WTC11 (cell line): Measurements from ENCODE around the gene USP49. TPM values are rescaled to one million over a fixed set of nuclear protein-coding genes. Genes with fewer than 3 reads are reported as not detected.

Source experiments
- ATAC-seq: fragments of 200-7000 bp; cut with Tn5 transposase; 2 replicates; pipeline ENCODE4 v1.10.0; 2021; ENCODE audit warnings: mild to moderate bottlenecking, moderate library complexity
- CTCF ChIA-PET: fragments of 300-600 bp; sonication (Branson Sonifier 250); formaldehyde crosslinking; loops from one replicate; lab custom pipeline; 2021; ENCODE audit warnings: antibody characterized with exemption; lab: Charles Lee
- POLR2A ChIA-PET: fragments of 350-600 bp; sonication (Branson Sonifier 250); formaldehyde crosslinking; loops from one replicate; lab custom pipeline; 2021; ENCODE audit warnings: antibody characterized with exemption; lab: Charles Lee
- DNase-seq: peaks from one replicate; pipeline ENCODE4 v3.0.0; 2021; ENCODE audit warnings: low spot score
- H3K27ac Mint-ChIP-seq: 2 replicates; pipeline ENCODE4 v1.8.0; 2021; ENCODE audit warnings: mixed read lengths
- H3K27me3 Mint-ChIP-seq: 2 replicates; pipeline ENCODE4 v1.8.0; 2021; ENCODE audit warnings: low read depth, mild to moderate bottlenecking, moderate library complexity, mixed read lengths
- H3K36me3 Mint-ChIP-seq: 2 replicates; pipeline ENCODE4 v1.8.0; 2021; ENCODE audit warnings: mixed read lengths
- H3K4me1 Mint-ChIP-seq: 2 replicates; pipeline ENCODE4 v1.8.0; 2022; ENCODE audit warnings: mixed read lengths
- H3K4me3 Mint-ChIP-seq: 2 replicates; pipeline ENCODE4 v1.8.0; 2021; ENCODE audit warnings: mild to moderate bottlenecking, moderate library complexity, mixed read lengths
- H3K9me3 Mint-ChIP-seq: 2 replicates; pipeline ENCODE4 v1.8.0; 2021; ENCODE audit warnings: mixed read lengths
- ATF3 ChIP-seq: sonication (generic); formaldehyde crosslinking; conservative IDR thresholded peaks from 2 replicates; pipeline ENCODE4 v1.8.1; 2022; ENCODE audit warnings: mild to moderate bottlenecking, missing genetic modification reagents
- CDX4 ChIP-seq: fragments of 250-450 bp; sonication (Bioruptor Pico); IDR thresholded peaks from 2 replicates; pipeline ENCODE4 v1.9.0; 2021; ENCODE audit warnings: moderate library complexity, mild to moderate bottlenecking, inconsistent platforms, borderline replicate concordance
- E2F4 ChIP-seq: sonication (generic); formaldehyde crosslinking; IDR thresholded peaks from 2 replicates; pipeline ENCODE4 v1.8.1; 2022; ENCODE audit warnings: low read depth, mild to moderate bottlenecking, moderate library complexity, missing genetic modification reagents, borderline replicate concordance
- ETV6 ChIP-seq: sonication (generic); formaldehyde crosslinking; IDR thresholded peaks from 2 replicates; pipeline ENCODE4 v1.8.1; 2022; ENCODE audit warnings: mild to moderate bottlenecking, missing genetic modification reagents
- FOXK1 ChIP-seq: sonication (generic); formaldehyde crosslinking; IDR thresholded peaks from 2 replicates; pipeline ENCODE4 v1.8.0; 2022; ENCODE audit warnings: mild to moderate bottlenecking, moderate library complexity, missing genetic modification reagents
- GABPB1 ChIP-seq: sonication (generic); formaldehyde crosslinking; IDR thresholded peaks from 2 replicates; pipeline ENCODE4 v1.8.1; 2023; ENCODE audit warnings: mild to moderate bottlenecking, missing genetic modification reagents
- NFATC4 ChIP-seq: fragments of 250-450 bp; sonication (Bioruptor Pico); IDR thresholded peaks from 2 replicates; pipeline ENCODE4 v1.9.0; 2021; ENCODE audit warnings: mild to moderate bottlenecking
- NR3C1 ChIP-seq: sonication (generic); formaldehyde crosslinking; conservative IDR thresholded peaks from 2 replicates; pipeline ENCODE4 v1.8.1; 2023; ENCODE audit warnings: low read depth, mild to moderate bottlenecking, missing genetic modification reagents
- TEAD4 ChIP-seq: sonication (generic); formaldehyde crosslinking; IDR thresholded peaks from 2 replicates; pipeline ENCODE4 v1.8.0; 2022; ENCODE audit warnings: mild to moderate bottlenecking, missing genetic modification reagents
- ZMAT4 ChIP-seq: fragments of 250-450 bp; sonication (Bioruptor Pico); IDR thresholded peaks from 2 replicates; pipeline ENCODE4 v1.9.0; 2021; ENCODE audit warnings: mild to moderate bottlenecking
- ZNF121 ChIP-seq: sonication (generic); formaldehyde crosslinking; IDR thresholded peaks from 2 replicates; pipeline ENCODE4 v1.8.0; 2023; ENCODE audit warnings: missing genetic modification reagents
- ZNF138 ChIP-seq: sonication (generic); formaldehyde crosslinking; conservative IDR thresholded peaks from 2 replicates; pipeline ENCODE4 v1.8.1; 2022; ENCODE audit warnings: mild to moderate bottlenecking, moderate library complexity, missing genetic modification reagents
- ZNF396 ChIP-seq: fragments of 250-450 bp; sonication (Bioruptor Pico); IDR thresholded peaks from 2 replicates; pipeline ENCODE4 v1.8.0; 2021; ENCODE audit warnings: mild to moderate bottlenecking, moderate library complexity, borderline replicate concordance
- ZNF416 ChIP-seq: fragments of 250-450 bp; sonication (Bioruptor Pico); IDR thresholded peaks from 2 replicates; pipeline ENCODE4 v1.9.0; 2021; ENCODE audit warnings: mild to moderate bottlenecking, inconsistent platforms
- ZNF423 ChIP-seq: fragments of 250-450 bp; sonication (Bioruptor Pico); IDR thresholded peaks from 2 replicates; pipeline ENCODE4 v2.1.2; 2022; ENCODE audit warnings: mild to moderate bottlenecking, moderate library complexity
- ZNF532 ChIP-seq: fragments of 250-450 bp; sonication (Bioruptor Pico); IDR thresholded peaks from 2 replicates; pipeline ENCODE4 v1.9.0; 2021; ENCODE audit warnings: mild to moderate bottlenecking, borderline replicate concordance
- total RNA-seq: library from RNA; stranded (reverse); gene quantifications from 3 replicates; pipeline ENCODE4 v1.2.3, GENCODE V29; 2021

USP49 gene
- total RNA-seq, 1 experiment from 2014 or later = 18.4 TPM

GRCh38 chr6:41937861-41938574 is 42.8 kb upstream of the USP49 start:
- no peaks in the 10 kb centered on the region for H3K9me3 Mint-ChIP-seq
- ChIA-PET CTCF (interaction anchor here (1.4 to 8.9 kb wide), 10 partner anchors 16 to 158 kb away, joined by 4 to 112 read pairs (median 9); partner anchors contain the start of genes BYSL, FRS3, MED20 and TAF8), POLR2A (interaction anchor here (1.0 to 1.8 kb wide), 3 partner anchors 17 to 112 kb away, joined by 4 to 8 read pairs (median 6); partner anchors contain the start of genes BYSL, MED20 and TAF8)
- H3K4me3 Mint-ChIP-seq = no peak overlapping the region
- DNase-seq = no peak
- H3K4me1 Mint-ChIP-seq = peaks cover 34% of the 10 kb centered on the region
- H3K36me3 Mint-ChIP-seq = peaks cover 10% of the 10 kb centered on the region
- H3K27me3 Mint-ChIP-seq = no peaks in the 10 kb centered on the region
- TF ChIP-seq FOXK1 (no peak), ZNF532 (no peak), E2F4 (CRISPR knock-in tag) (no peak), ZMAT4 (CRISPR knock-in tag) (no peak), GABPB1 (CRISPR knock-in tag) (no peak), ATF3 (CRISPR knock-in tag) (no peak), NR3C1 (CRISPR knock-in tag) (no peak)
- TF ChIP-seq, all 79 proteins: peak for 0
- no peak overlapping the region; the same call in 1 of the 2 replicates for H3K27ac Mint-ChIP-seq
- ATAC-seq = no peak

- H3K4me1 Mint-ChIP-seq = peaks cover 33% of the 10 kb centered on the region
- TF ChIP-seq NFATC4 = no peak
- no peak for TF ChIP-seq ZNF396 (CRISPR knock-in tag)
- TF ChIP-seq FOXK1 = no peak
- TF ChIP-seq ZNF416 = no peak
- TF ChIP-seq ZNF138 (CRISPR knock-in tag) = no peak
- H3K27ac Mint-ChIP-seq = no peak overlapping the region; the same call in 1 of the 2 replicates
- no peak overlapping the region for H3K4me3 Mint-ChIP-seq
- ATAC-seq (no peak), DNase-seq (no peak)
- H3K9me3 Mint-ChIP-seq = no peaks in the 10 kb centered on the region
- POLR2A ChIA-PET = no interaction called here
- CTCF ChIA-PET = interaction anchor here (1.1 to 8.9 kb wide), 4 partner anchors 15 to 111 kb away, joined by 5 to 112 read pairs (median 6); partner anchors contain the start of genes BYSL and MED20
- no peaks in the 10 kb centered on the region for H3K27me3 Mint-ChIP-seq
- peaks cover 16% of the 10 kb centered on the region for H3K36me3 Mint-ChIP-seq
Observed at GRCh38 chr6:41937472-41937860, 42.3 kb upstream of the USP49 start.

GRCh38 chr6:41936073-41936837 is 41.1 kb upstream of the USP49 start:
- DNase-seq (peak; percentile 61), ATAC-seq (peak; percentile 49)
- H3K27ac Mint-ChIP-seq = 0 out of 2 replicates have a peak overlapping the region, but pooled peaks have one; percentile 78
- H3K4me3 Mint-ChIP-seq = no peak overlapping the region
- CTCF ChIA-PET = interaction anchor here (0.5 to 8.9 kb wide), 25 partner anchors 9 to 230 kb away, joined by 3 to 112 read pairs (median 4); partner anchors contain the start of genes BYSL, FRS3, MED20 and TAF8
- peaks cover 26% of the 10 kb centered on the region for H3K4me1 Mint-ChIP-seq
- POLR2A ChIA-PET = interaction anchor here (0.5 to 1.0 kb wide), 3 partner anchors 24 to 108 kb away, joined by 3 to 4 read pairs (median 3); no protein-coding TSS in a partner anchor
- no peaks in the 10 kb centered on the region for H3K9me3 Mint-ChIP-seq
- peaks cover 28% of the 10 kb centered on the region for H3K36me3 Mint-ChIP-seq
- no peaks in the 10 kb centered on the region for H3K27me3 Mint-ChIP-seq
- 0 out of 2 replicates have a peak, but pooled peaks have one; percentile 34 for TF ChIP-seq ZNF532
- TF ChIP-seq TEAD4 (CRISPR knock-in tag) = no peak
- TF ChIP-seq ZNF121 (CRISPR knock-in tag) = no peak
- TF ChIP-seq CDX4 = no peak
- TF ChIP-seq ETV6 (CRISPR knock-in tag) = no peak
- no peak for TF ChIP-seq ZNF423 (CRISPR knock-in tag)
